ENCODE data around the gene LRP1B.
"Not testable (repeated sequence)": the region's sequence is repeated elsewhere in the genome, so short reads cannot be mapped to it uniquely, and the experiment has no call there.

LRP1B gene

DNA sequence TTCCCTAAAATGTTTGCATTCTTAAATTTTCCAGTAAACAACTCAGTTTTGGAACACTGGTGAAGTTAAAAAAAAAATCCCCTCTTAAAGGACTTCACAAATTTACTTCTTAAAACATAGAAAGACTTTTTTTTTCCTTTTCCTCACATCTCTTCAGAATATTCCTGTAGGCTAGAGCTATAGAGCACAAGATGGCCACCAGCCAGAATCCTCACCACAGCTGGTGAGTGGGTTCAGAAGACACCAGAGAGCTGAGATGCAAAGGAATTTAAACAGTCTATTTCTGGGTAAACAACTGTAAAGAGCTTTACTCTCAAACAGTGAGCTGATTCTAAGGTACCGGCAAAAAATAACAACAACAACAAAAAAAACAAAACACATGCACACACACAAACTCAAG is 252.8 kb downstream of the LRP1B start:
- DNase-seq = no peak

GRCh38 chr2:141871913-141872634 is 258.7 kb downstream of the LRP1B start:
- DNase-seq = no peak

GRCh38 chr2:141869572-141869971 is 261.2 kb downstream of the LRP1B start:
- DNase-seq = no peak

GRCh38 chr2:141863964-141864363 is 266.9 kb downstream of the LRP1B start:
- no peak for DNase-seq

- DNase-seq = no peak
Measured at GRCh38 chr2:141856215-141856919, 274.4 kb downstream of the LRP1B start.

DNA sequence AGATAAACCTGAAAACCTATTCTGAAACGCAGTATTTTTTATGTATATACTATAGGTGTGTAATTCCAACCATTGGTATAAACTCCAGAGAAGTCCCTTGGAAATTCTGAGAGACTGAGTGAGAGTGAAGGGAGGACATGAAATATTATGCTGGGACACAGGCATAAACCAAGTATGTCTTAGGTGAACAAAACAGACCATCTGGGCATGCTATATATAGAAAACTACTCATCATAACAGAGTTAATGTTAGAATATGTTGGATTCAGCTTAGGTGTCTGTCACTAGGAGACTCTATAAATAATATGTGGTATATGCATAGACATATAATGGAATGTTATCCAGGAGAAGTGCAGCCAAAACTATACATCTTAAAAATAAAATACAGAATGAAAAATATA is 282.6 kb downstream of the LRP1B start:
- no peak for DNase-seq

GRCh38 chr2:141844231-141844630 is 286.6 kb downstream of the LRP1B start:
- no peak for DNase-seq

- no peak for DNase-seq
Measured at GRCh38 chr2:141835103-141835502, 295.7 kb downstream of the LRP1B start.

DNA sequence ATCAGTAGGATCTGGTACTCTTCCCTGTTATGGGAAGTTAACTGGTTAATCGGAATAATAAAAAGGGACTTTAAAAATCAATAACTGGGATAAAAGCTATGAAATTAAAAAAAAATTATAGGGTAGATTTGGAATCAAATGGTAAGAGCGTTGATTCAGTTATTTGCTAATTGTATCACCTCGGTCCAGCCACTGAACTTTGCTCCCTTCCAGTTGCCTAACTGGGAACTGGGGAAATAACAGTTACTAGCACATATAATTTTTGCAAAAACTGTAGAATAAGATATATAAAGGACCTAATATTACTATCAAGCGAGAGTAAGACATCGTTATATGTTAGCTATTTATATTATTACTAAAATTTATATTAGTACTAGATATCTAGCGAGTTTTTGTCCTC is 302.1 kb downstream of the LRP1B start:
- no peak for DNase-seq

GRCh38 chr2:141824790-141825189 is 306.0 kb downstream of the LRP1B start:
- no peak for DNase-seq

GRCh38 chr2:141820893-141821292 is 309.9 kb downstream of the LRP1B start:
- no peak for DNase-seq

DNA sequence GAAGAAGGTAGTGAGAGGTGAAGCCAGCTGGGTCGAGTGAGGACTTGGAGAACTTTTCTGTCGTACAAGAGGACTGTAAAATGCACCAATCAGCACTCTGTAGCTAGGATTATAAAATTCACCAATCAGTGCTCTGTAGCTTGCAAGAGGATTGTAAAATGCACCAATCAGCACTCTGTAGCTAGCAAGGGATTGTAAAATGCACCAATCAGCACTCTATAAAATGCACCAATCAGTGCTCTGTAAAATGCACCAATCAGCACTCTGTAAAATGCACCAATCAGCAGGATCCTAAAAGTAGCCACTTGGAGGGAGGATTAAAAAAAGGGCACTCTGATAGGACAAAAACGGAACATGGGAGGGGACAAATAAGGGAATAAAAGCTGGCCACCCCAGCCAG is 315.5 kb downstream of the LRP1B start:
- DNase-seq = not testable (repeated sequence)

DNA sequence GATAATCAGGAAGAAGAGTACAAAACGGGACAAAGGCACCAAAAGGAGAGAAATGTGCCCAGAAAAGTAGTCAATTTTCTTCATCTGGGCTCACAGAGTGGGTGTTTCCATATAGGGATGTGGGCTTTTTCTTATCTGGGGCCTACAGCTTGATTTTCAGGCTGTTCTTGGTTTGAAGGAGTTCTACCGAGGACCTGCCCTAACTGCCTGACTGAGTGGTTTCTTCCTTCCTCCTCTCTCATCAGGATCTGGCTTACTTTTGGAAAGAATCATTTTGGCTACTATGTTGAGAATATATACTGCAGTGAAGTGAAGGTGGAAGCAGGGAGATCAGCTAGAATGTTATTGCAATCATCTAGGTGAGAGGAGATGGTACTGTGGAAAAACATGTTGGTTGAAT is 316.7 kb downstream of the LRP1B start:
- no peak for DNase-seq

DNA sequence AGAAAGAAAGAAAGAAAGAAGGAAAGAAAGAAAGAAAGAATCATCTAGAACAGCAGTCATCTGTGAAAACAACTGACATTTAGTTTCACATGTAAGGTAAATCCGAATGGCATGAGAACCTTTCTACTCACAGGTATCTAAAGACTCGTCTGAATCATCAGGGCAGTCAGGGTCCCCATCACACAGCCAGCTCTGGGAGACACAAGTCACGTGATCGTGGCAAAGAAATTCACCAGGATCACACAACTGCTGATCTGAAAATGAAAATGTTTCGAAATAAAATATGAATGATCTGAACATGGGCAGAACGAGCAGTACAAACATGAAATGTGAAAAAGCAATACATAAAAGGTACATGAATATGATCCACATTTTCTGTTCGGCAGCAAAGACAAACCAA is 320.7 kb downstream of the LRP1B start:
- DNase-seq = no peak

GRCh38 chr2:141806090-141806489 is 324.7 kb downstream of the LRP1B start:
- DNase-seq = no peak

- no peak for DNase-seq
Measured at GRCh38 chr2:141805302-141805701, 325.5 kb downstream of the LRP1B start.

- no peak for DNase-seq
Measured at GRCh38 chr2:141796449-141796848, 334.4 kb downstream of the LRP1B start.

DNA sequence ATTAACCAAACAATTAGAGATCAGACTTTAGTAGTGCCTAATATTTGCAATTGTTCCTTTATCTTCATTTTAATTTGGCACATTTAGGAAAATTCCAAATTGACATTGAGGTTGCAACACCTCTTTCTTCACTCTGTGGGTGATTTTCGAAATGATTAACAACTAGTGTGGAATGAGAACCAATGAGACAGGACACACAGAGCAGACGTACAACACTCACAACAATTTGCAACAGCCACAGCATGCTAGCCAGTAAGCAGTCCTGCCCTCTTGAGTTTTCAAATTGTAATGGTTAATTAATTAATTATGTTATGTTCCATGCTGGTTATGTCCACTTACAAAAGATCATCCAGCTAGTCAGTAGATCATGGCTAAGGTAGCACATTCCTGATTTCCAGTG is 339.3 kb downstream of the LRP1B start:
- no peak for DNase-seq

DNA sequence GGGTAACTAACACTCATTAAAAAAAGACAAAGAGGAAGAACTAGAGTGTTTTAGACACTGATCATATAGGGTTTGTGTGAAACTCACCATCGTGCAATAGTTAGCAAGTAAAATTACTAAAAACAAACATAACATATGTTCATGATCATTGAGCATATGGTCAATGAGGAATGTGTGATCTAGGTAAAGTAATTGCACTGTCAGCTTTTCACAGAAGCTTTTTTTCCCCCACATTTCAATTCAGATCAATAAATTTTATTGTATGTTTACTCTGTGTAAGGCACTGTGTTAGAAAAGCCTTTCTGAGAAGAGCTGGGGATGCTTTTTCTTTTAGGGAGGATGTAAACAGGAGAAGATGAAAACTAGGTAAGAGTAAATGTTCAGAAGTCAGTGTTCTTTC is 348.2 kb downstream of the LRP1B start:
- no peak for DNase-seq

GRCh38 chr2:141778315-141778835 is 352.4 kb downstream of the LRP1B start:
- no peak for DNase-seq

DNA sequence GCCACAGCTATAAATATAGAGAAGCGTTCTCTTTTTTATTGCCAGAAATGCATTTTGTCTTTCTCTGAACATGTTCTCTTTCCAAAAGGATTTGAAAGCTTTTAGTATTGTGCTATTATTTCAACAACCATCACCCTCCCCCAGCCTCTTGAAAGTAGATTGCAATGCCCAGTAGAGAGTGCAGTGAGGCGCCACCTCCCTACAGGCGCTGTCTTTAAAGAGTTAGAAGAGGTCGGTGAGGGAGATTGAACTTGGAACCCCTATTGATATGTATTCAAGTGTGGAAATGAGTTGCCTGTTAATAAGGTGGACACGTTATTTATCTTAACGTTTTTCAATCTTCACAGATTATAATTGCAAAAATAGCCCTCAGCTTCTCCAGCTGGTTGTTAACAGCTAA is 360.3 kb downstream of the LRP1B start:
- DNase-seq = no peak

- DNase-seq = no peak
Measured at GRCh38 chr2:141767691-141768090, 363.1 kb downstream of the LRP1B start.

DNA sequence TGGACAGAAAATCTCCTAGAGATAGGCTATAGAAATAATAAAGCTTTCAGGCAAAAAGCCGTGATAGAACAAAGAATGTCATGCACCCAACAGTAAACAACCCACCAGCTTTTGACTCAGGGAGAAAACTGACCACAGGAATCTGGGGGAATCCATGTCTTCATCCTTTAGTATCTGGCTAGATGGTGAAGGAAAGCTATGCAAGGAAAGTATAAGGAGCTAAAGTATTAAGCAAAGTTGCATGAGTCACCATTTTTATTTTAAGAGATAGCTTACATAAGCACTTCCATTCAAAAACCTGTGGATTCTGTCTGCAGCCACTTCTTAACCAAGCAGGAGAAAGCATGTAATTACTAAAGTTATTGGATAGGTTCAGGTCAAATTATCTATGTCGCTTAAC is 363.8 kb downstream of the LRP1B start:
- no peak for DNase-seq

DNA sequence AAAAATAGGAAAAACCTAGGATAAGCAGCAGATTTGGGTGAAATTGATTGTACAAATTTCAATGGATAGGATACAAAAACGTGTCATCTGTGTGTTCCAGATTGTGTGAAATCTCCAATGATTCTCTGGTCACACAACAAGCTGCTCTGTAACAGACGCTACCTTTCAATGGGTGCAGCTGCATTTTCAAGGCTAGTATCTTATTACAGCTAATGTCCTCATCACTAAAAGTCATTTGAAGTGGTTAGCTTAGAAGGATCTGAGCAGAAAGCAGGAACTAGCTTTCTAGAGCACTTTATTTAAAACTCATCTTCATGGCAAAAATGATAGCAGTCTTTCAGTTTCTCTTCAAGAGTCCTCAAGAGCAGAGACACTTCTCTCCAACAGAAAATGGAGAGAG is 364.6 kb downstream of the LRP1B start:
- DNase-seq = no peak

Measured in central memory CD4-positive, alpha-beta T cell (primary cell).